ENCODE data around the gene SBK1. TPM values are rescaled to one million over a fixed set of nuclear protein-coding genes. Genes with fewer than 3 reads are reported as not detected.
A peak's percentile ranks its signal among the peaks of the same experiment; 100 is the strongest.

SBK1 gene
- total and polyA plus RNA-seq, 4 experiments from 2014 or later, result 1.2 to 14.6 (median 13.7) TPM

- Histone ChIP-seq H3K9me3 (ENCODE audit: control insufficient read depth in 1 of 2, low read length in 2 of 2) (no peaks in the 10 kb centered on the region), H3K27ac (ENCODE audit: low read depth, low read length) (peak overlapping the region; percentile 72), H3K4me3 (ENCODE audit: low read length in 2 of 2) (no peak overlapping the region), H3K36me3 (ENCODE audit: insufficient read depth, low read length) (peaks cover 6% of the 10 kb centered on the region), H3K4me1 (ENCODE audit: insufficient read depth, low read length) (peaks cover 53% of the 10 kb centered on the region), H3K27me3 (ENCODE audit: insufficient read depth, low read length) (no peaks in the 10 kb centered on the region)
- Mint-ChIP-seq H3K36me3 (peaks cover 11 to 23% of the 10 kb centered on the region in 2 donors), H3K9me3 (no peaks in the 10 kb centered on the region), H3K4me3 (peak overlapping the region in 7 of 8 donors; percentile 60 to 83 (median 76)), H3K4me1 (peaks cover 46 to 70% (median 55%) of the 10 kb centered on the region in 4 donors), H3K27me3 (no peaks in the 10 kb centered on the region), H3K27ac (peak overlapping the region; percentile 91 to 99 (median 96))
- CTCF ChIA-PET (ENCODE audit: partially characterized antibody), result interaction anchor here (0.8 to 13.6 kb wide), 5 partner anchors 11 to 93 kb away, joined by 3 to 321 read pairs (median 7); no protein-coding TSS in a partner anchor
- DNase-seq, result no peak
- intact Hi-C loops (cut with micrococcal nuclease), result loop anchor here (2.0 to 10.0 kb wide), 2 partner anchors 96 to 170 kb away; partner anchors contain the start of gene XPO6
- POLR2A ChIA-PET (ENCODE audit: partially characterized antibody), result interaction anchor here (1.0 to 7.6 kb wide), 7 partner anchors 12 to 170 kb away, joined by 3 to 114 read pairs (median 8); partner anchors contain the start of gene SBK1
Observed at GRCh38 chr16:28310796-28311195, 18.5 kb downstream of the SBK1 start.

DNA sequence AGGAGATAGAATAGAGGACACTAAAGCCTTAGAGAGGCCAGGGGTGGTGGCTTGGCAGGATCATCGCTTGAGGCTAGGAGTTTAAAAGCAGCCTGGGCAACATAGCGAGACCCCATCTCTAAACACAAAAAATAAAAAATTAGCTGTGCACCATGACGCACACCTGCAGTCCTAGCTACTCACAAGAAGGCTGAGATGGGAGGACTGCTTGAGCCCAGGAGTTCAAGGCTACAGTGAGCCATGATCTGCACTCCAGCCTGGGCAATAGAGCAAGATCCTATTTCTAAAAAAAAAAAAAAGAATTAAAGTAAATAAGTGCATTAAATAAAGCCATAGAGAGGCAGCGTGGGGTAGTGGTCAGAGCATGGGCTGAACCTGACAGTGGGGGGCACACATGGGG lies 19.1 kb downstream of the SBK1 start:
- ChIA-PET CTCF (ENCODE audit: partially characterized antibody) (interaction anchor here (0.8 to 13.6 kb wide), 5 partner anchors 10 to 93 kb away, joined by 3 to 321 read pairs (median 7); no protein-coding TSS in a partner anchor), POLR2A (ENCODE audit: partially characterized antibody) (interaction anchor here (1.4 to 7.6 kb wide), 4 partner anchors 12 to 171 kb away, joined by 5 to 114 read pairs (median 59); partner anchors contain the start of gene SBK1)
- Histone ChIP-seq H3K4me1 (ENCODE audit: insufficient read depth, low read length) (peaks cover 58% of the 10 kb centered on the region), H3K36me3 (ENCODE audit: insufficient read depth, low read length) (peaks cover 6% of the 10 kb centered on the region), H3K27me3 (ENCODE audit: insufficient read depth, low read length) (no peaks in the 10 kb centered on the region), H3K9me3 (ENCODE audit: control insufficient read depth in 1 of 2, low read length in 2 of 2) (no peaks in the 10 kb centered on the region), H3K4me3 (ENCODE audit: low read length in 2 of 2) (peak overlapping the region in 1 of 2 donors; percentile 17), H3K27ac (ENCODE audit: low read depth, low read length) (peak overlapping the region; percentile 72)
- no peaks in the 10 kb centered on the region for H3K27me3 Mint-ChIP-seq
- H3K4me1 Mint-ChIP-seq, result peaks cover 42 to 68% (median 49%) of the 10 kb centered on the region in 4 donors
- no peak for DNase-seq
- peaks cover 6 to 18% of the 10 kb centered on the region in 2 donors for H3K36me3 Mint-ChIP-seq
- intact Hi-C loops (cut with micrococcal nuclease), result loop anchor here (2.0 to 10.0 kb wide), 2 partner anchors 97 to 171 kb away; partner anchors contain the start of gene XPO6
- H3K27ac Mint-ChIP-seq, result peak overlapping the region; percentile 91 to 99 (median 96)
- peak overlapping the region in 6 of 8 donors; percentile 60 to 83 (median 74) for H3K4me3 Mint-ChIP-seq
- no peaks in the 10 kb centered on the region for H3K9me3 Mint-ChIP-seq

- Histone ChIP-seq H3K36me3 (ENCODE audit: insufficient read depth, low read length) (peaks cover 6% of the 10 kb centered on the region), H3K27me3 (ENCODE audit: insufficient read depth, low read length) (no peaks in the 10 kb centered on the region), H3K27ac (ENCODE audit: low read depth, low read length) (peak overlapping the region; percentile 72), H3K9me3 (ENCODE audit: control insufficient read depth in 1 of 2, low read length in 2 of 2) (no peaks in the 10 kb centered on the region), H3K4me3 (ENCODE audit: low read length in 2 of 2) (no peak overlapping the region), H3K4me1 (ENCODE audit: insufficient read depth, low read length) (peaks cover 63% of the 10 kb centered on the region)
- peak overlapping the region; percentile 90 to 98 (median 95) for H3K27ac Mint-ChIP-seq
- peaks cover 44 to 72% (median 51%) of the 10 kb centered on the region in 4 donors for H3K4me1 Mint-ChIP-seq
- POLR2A ChIA-PET (ENCODE audit: partially characterized antibody), result interaction anchor here (1.4 to 7.6 kb wide), 3 partner anchors 18 to 171 kb away, joined by 5 to 114 read pairs (median 68); partner anchors contain the start of gene SBK1
- H3K9me3 Mint-ChIP-seq, result no peaks in the 10 kb centered on the region
- H3K27me3 Mint-ChIP-seq, result no peaks in the 10 kb centered on the region
- peak overlapping the region in 2 of 8 donors; percentile 13 to 33 for H3K4me3 Mint-ChIP-seq
- H3K36me3 Mint-ChIP-seq, result peaks cover 6 to 18% of the 10 kb centered on the region in 2 donors
- peak in 3 of 5 donors; percentile 35 to 53 (median 37) for DNase-seq
- intact Hi-C loops (cut with micrococcal nuclease), result loop anchor here (2.0 to 10.0 kb wide), 2 partner anchors 97 to 171 kb away; partner anchors contain the start of gene XPO6
- CTCF ChIA-PET (ENCODE audit: partially characterized antibody), result interaction anchor here (1.6 to 13.6 kb wide), 3 partner anchors 8 to 31 kb away, joined by 3 to 321 read pairs (median 26); no protein-coding TSS in a partner anchor
Observed at GRCh38 chr16:28311913-28312312, 19.6 kb downstream of the SBK1 start.

DNA sequence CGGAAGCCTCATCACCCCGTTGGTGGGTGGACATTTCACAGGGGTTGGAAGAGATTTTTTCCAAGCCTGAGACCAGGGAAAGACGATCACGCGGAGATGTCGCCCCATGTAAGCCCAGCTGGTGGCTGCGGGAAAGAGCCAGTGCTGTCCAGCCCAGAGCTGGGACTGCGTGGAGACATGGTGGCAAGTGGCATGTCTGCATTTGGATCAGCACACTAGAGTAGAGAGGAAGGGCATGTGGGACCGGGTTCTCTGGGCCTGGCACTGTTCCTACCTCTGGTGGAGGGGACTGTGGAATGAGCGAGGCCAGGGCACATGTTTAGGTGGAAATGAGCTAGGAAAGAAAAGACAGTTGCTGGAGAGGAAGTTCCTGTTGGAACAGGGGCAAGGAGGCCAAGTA lies 20.0 kb downstream of the SBK1 start:
- H3K27ac Mint-ChIP-seq, result peak overlapping the region; percentile 90 to 98 (median 95)

DNA sequence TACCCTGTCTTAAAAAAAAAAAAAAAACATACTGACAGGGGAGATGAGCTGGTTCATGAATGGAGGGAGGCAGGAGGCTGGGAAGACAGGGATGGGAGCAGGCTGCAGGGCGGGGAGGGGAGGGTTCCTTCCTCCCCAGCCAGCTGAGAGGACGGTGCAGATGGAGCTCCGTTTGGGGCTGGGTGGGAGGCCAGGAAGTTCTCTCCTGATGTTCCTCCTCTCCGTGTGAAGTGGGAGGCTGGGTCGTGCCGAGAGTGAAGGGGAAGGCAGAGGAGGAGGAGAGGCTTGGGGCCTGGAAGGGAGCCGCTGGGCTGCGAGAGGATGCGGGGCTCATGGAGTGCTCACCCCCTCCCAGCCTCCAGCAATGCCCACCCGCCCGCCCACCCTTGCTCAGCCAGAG lies 21.3 kb downstream of the SBK1 start:
- Mint-ChIP-seq H3K36me3 (peaks cover 12 to 16% of the 10 kb centered on the region in 2 donors), H3K4me3 (no peak overlapping the region), H3K9me3 (no peaks in the 10 kb centered on the region), H3K4me1 (peaks cover 43 to 75% (median 51%) of the 10 kb centered on the region in 4 donors), H3K27me3 (no peaks in the 10 kb centered on the region), H3K27ac (peak overlapping the region in 3 of 7 donors; percentile 15 to 72 (median 46))
- POLR2A ChIA-PET (ENCODE audit: partially characterized antibody), result interaction anchor here (2.4 to 7.6 kb wide), 3 partner anchors 20 to 36 kb away, joined by 17 to 114 read pairs (median 68); partner anchors contain the start of gene SBK1
- H3K9me3 ChIP-seq (ENCODE audit: control insufficient read depth in 1 of 2, low read length in 2 of 2), result no peaks in the 10 kb centered on the region
- H3K36me3 ChIP-seq (ENCODE audit: insufficient read depth, low read length), result peaks cover 12% of the 10 kb centered on the region
- no peak for DNase-seq
- H3K27ac ChIP-seq (ENCODE audit: low read depth, low read length), result no peak overlapping the region
- intact Hi-C loops (cut with micrococcal nuclease), result loop anchor here (10.0 kb wide), 1 partner anchor 99 kb away; the partner anchor contains the start of gene XPO6
- H3K4me3 ChIP-seq (ENCODE audit: low read length in 2 of 2), result no peak overlapping the region
- H3K27me3 ChIP-seq (ENCODE audit: insufficient read depth, low read length), result no peaks in the 10 kb centered on the region
- H3K4me1 ChIP-seq (ENCODE audit: insufficient read depth, low read length), result peaks cover 67% of the 10 kb centered on the region
- CTCF ChIA-PET (ENCODE audit: partially characterized antibody), result interaction anchor here (1.1 to 13.6 kb wide), 3 partner anchors 13 to 33 kb away, joined by 3 to 321 read pairs (median 3); no protein-coding TSS in a partner anchor

More for the DNA sequence above, 20.0 kb downstream of the SBK1 start:
- Histone ChIP-seq H3K9me3 (ENCODE audit: control insufficient read depth in 1 of 2, low read length in 2 of 2) (no peaks in the 10 kb centered on the region), H3K36me3 (ENCODE audit: insufficient read depth, low read length) (peaks cover 6% of the 10 kb centered on the region), H3K4me3 (ENCODE audit: low read length in 2 of 2) (no peak overlapping the region), H3K27me3 (ENCODE audit: insufficient read depth, low read length) (no peaks in the 10 kb centered on the region), H3K4me1 (ENCODE audit: insufficient read depth, low read length) (peaks cover 67% of the 10 kb centered on the region), H3K27ac (ENCODE audit: low read depth, low read length) (peak overlapping the region; percentile 72)
- ChIA-PET POLR2A (ENCODE audit: partially characterized antibody) (interaction anchor here (1.0 to 7.6 kb wide), 3 partner anchors 9 to 32 kb away, joined by 4 to 114 read pairs (median 68); partner anchors contain the start of gene SBK1), CTCF (ENCODE audit: partially characterized antibody) (interaction anchor here (1.6 to 13.6 kb wide), 2 partner anchors 9 to 31 kb away, joined by 3 to 321 read pairs; no protein-coding TSS in a partner anchor)
- intact Hi-C loops (cut with micrococcal nuclease), result loop anchor here (10.0 kb wide), 1 partner anchor 98 kb away; the partner anchor contains the start of gene XPO6
- Mint-ChIP-seq H3K27me3 (no peaks in the 10 kb centered on the region), H3K9me3 (no peaks in the 10 kb centered on the region), H3K4me1 (peaks cover 44 to 77% (median 54%) of the 10 kb centered on the region in 4 donors), H3K36me3 (peaks cover 9 to 15% of the 10 kb centered on the region in 2 donors), H3K4me3 (peak overlapping the region in 5 of 8 donors; percentile 8 to 68 (median 48))
- DNase-seq, result no peak

DNA sequence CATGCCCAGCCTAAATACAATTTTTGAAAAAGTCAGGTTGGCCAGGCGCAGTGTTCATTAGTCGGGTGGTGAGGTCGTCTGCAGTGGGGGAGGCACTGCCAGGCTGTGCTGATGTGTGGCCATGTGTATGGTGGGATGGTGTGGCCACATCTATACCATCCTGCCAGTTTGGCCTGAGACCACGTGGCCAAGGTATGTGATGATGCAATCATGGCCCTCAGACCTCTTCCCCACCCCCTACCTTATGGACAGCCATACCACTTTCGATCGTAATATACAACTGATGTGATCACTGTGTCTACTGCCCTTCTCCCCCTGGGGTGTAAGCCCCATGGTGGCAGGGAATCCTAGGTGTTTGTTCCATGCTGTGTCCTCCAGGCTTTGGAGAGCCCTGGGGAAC lies 23.7 kb downstream of the SBK1 start:
- POLR2A ChIA-PET (ENCODE audit: partially characterized antibody), result interaction anchor here (1.3 to 6.0 kb wide), 4 partner anchors 19 to 38 kb away, joined by 3 to 58 read pairs (median 20); partner anchors contain the start of gene SBK1
- H3K9me3 Mint-ChIP-seq, result no peaks in the 10 kb centered on the region
- H3K36me3 Mint-ChIP-seq, result peaks cover 14 to 16% of the 10 kb centered on the region in 2 donors
- Histone ChIP-seq H3K36me3 (ENCODE audit: insufficient read depth, low read length) (peaks cover 6% of the 10 kb centered on the region), H3K4me1 (ENCODE audit: insufficient read depth, low read length) (peaks cover 42% of the 10 kb centered on the region), H3K27ac (ENCODE audit: low read depth, low read length) (no peak overlapping the region), H3K4me3 (ENCODE audit: low read length in 2 of 2) (no peak overlapping the region), H3K27me3 (ENCODE audit: insufficient read depth, low read length) (no peaks in the 10 kb centered on the region), H3K9me3 (ENCODE audit: control insufficient read depth in 1 of 2, low read length in 2 of 2) (no peaks in the 10 kb centered on the region)
- intact Hi-C loops (cut with micrococcal nuclease), result loop anchor here (10.0 kb wide), 1 partner anchor 101 kb away; the partner anchor contains the start of gene XPO6
- H3K27ac Mint-ChIP-seq, result peak overlapping the region in 1 of 7 donors; percentile 57
- H3K4me3 Mint-ChIP-seq, result no peak overlapping the region
- CTCF ChIA-PET (ENCODE audit: partially characterized antibody), result interaction anchor here (0.8 to 13.6 kb wide), 8 partner anchors 10 to 179 kb away, joined by 4 to 321 read pairs (median 9); partner anchors contain the start of gene SBK1
- H3K4me1 Mint-ChIP-seq, result peaks cover 21 to 50% (median 28%) of the 10 kb centered on the region in 4 donors
- no peak for DNase-seq
- no peaks in the 10 kb centered on the region for H3K27me3 Mint-ChIP-seq
